Caco-2 (cell line): ENCODE data around the gene CFAP107. TPM values are rescaled to one million over a fixed set of nuclear protein-coding genes. Genes with fewer than 3 reads are reported as not detected.

Source experiments
- BruUV-seq: library from RNA; stranded (reverse); fragments of 400-500 nt; replicated peaks from 2 replicates; lab custom pipeline; 2021; lab: Mats Ljungman, UMichigan
- CTCF ChIA-PET: fragments of 300-600 bp; sonication (Branson Sonifier 250); formaldehyde crosslinking; loops from one replicate; lab custom pipeline; 2022; ENCODE audit warnings: antibody characterized with exemption; lab: Charles Lee
- POLR2A ChIA-PET: fragments of 300-600 bp; sonication (Branson Sonifier 250); formaldehyde crosslinking; loops from one replicate; lab custom pipeline; 2022; ENCODE audit warnings: antibody characterized with exemption; lab: Charles Lee
- DNase-seq, 2 experiments: peaks; one replicate each; pipeline versions ENCODE4 v3.0.0 to v3.0.0-alpha.2; 2020 to 2022
- H3K27me3 ChIP-seq: replicated peaks from 2 replicates; pipeline ENCODE4 v1.6.0; 2011; ENCODE audit warnings: low read length; ENCODE audit not compliant: control insufficient read depth, insufficient read depth
- H3K36me3 ChIP-seq: 2 replicates; pipeline ENCODE4 v1.5.1; 2011; ENCODE audit warnings: low read length; ENCODE audit not compliant: control insufficient read depth, insufficient read depth
- H3K4me1 ChIP-seq: fragments of 250-450 bp; sonication (Bioruptor Pico); 2 replicates; pipeline ENCODE4 v1.5.1; 2020; ENCODE audit warnings: mild to moderate bottlenecking
- H3K4me3 ChIP-seq: 2 replicates; pipeline ENCODE4 v1.5.1; 2011; ENCODE audit warnings: low read depth, mild to moderate bottlenecking, control low read depth, low read length
- H3K9me3 ChIP-seq: fragments of 250-450 bp; sonication (Bioruptor Pico); 2 replicates; pipeline ENCODE4 v1.5.1; 2020; ENCODE audit warnings: mild to moderate bottlenecking, moderate library complexity
- H3K27ac Mint-ChIP-seq: one replicate; pipeline ENCODE4 v1.8.0; 2022; ENCODE audit warnings: mixed read lengths; ENCODE audit not compliant: unreplicated experiment
- H3K27me3 Mint-ChIP-seq: one replicate; pipeline ENCODE4 v1.8.0; 2022; ENCODE audit warnings: mixed read lengths; ENCODE audit not compliant: insufficient read depth, unreplicated experiment
- H3K36me3 Mint-ChIP-seq: one replicate; pipeline ENCODE4 v1.8.0; 2022; ENCODE audit warnings: mild to moderate bottlenecking, mixed read lengths; ENCODE audit not compliant: insufficient read depth, unreplicated experiment
- H3K4me1 Mint-ChIP-seq: one replicate; pipeline ENCODE4 v1.8.0; 2022; ENCODE audit warnings: low read depth, mixed read lengths; ENCODE audit not compliant: unreplicated experiment
- H3K4me3 Mint-ChIP-seq: one replicate; pipeline ENCODE4 v1.8.0; 2022; ENCODE audit warnings: mild to moderate bottlenecking, moderate library complexity, mixed read lengths; ENCODE audit not compliant: unreplicated experiment
- H3K9me3 Mint-ChIP-seq: one replicate; pipeline ENCODE4 v1.8.0; 2022; ENCODE audit warnings: mixed read lengths; ENCODE audit not compliant: unreplicated experiment
- intact Hi-C: fragments of 100-400 bp; cut with micrococcal nuclease; formaldehyde crosslinking; loops from one replicate; pipeline ENCODE4 v1.10.0; 2022; ENCODE audit not compliant: unreplicated experiment
- total RNA-seq: library from RNA; stranded (reverse); gene quantifications from 2 replicates; pipeline ENCODE4 v1.2.3, GENCODE V29; 2022
- TF ChIP-seq, protein P1 (sequence below), 2 experiments: fragments of 200-600 bp in 1 of 2; IDR thresholded peaks; 1 replicate in 1 of 2; 2 replicates in 1 of 2; pipeline versions ENCODE4 v1.5.1 to v1.8.0; 2011 to 2022; ENCODE audit warnings: antibody characterized with exemption in 1 of 2, control low read depth in 1 of 2, inconsistent platforms in 1 of 2, low read depth in 1 of 2, low read length in 1 of 2, mild to moderate bottlenecking in 1 of 2, moderate library complexity in 1 of 2; ENCODE audit not compliant: insufficient read depth in 1 of 2, severe bottlenecking in 1 of 2, unreplicated experiment in 1 of 2

CFAP107 gene
- total RNA-seq, 1 experiment from 2014 or later = not detected

DNA sequence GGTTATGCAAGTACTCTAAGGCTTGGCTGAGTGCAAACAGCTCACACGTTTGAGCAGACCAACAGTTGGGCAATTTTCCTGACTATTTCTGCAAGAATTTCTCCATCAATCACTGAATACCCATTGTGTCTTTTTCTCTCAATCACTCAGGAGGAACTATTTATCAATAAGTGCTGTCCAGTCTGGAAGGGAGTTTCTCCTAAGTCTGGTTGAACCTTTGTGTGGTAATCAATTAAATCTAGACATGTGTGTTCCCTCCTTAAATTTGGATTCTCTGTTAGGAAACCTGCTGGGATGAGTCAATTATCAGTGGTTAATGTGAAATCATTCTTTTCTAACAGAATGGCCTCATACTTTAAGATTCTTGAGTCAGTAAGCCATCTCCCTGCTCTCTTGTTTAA is 36.9 kb upstream of the CFAP107 start:
- 0 out of 2 replicates have a peak, but pooled peaks cover 3% of the 10 kb centered on the region for H3K9me3 ChIP-seq
- peak overlapping the region; percentile 32 for H3K27ac Mint-ChIP-seq
- H3K36me3 Mint-ChIP-seq = no peaks in the 10 kb centered on the region
- no TSS peak for BruUV-seq
- no peaks in the 10 kb centered on the region for H3K36me3 ChIP-seq
- TF ChIP-seq, protein P1, sequence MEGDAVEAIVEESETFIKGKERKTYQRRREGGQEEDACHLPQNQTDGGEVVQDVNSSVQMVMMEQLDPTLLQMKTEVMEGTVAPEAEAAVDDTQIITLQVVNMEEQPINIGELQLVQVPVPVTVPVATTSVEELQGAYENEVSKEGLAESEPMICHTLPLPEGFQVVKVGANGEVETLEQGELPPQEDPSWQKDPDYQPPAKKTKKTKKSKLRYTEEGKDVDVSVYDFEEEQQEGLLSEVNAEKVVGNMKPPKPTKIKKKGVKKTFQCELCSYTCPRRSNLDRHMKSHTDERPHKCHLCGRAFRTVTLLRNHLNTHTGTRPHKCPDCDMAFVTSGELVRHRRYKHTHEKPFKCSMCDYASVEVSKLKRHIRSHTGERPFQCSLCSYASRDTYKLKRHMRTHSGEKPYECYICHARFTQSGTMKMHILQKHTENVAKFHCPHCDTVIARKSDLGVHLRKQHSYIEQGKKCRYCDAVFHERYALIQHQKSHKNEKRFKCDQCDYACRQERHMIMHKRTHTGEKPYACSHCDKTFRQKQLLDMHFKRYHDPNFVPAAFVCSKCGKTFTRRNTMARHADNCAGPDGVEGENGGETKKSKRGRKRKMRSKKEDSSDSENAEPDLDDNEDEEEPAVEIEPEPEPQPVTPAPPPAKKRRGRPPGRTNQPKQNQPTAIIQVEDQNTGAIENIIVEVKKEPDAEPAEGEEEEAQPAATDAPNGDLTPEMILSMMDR (IDR thresholded peaks at IDR 0.05; ENCODE audit: insufficient read depth in 1 of 2, low read depth in 1 of 2, low read length in 1 of 2, severe bottlenecking in 1 of 2, unreplicated experiment in 1 of 2) = no peak
- peaks cover 24% of the 10 kb centered on the region for H3K9me3 Mint-ChIP-seq
- H3K4me1 ChIP-seq = peaks cover 21% of the 10 kb centered on the region
- ChIA-PET CTCF (no interaction called here), POLR2A (no interaction called here)
- no peaks in the 10 kb centered on the region for H3K27me3 Mint-ChIP-seq
- peak in 1 of 2 experiments; percentile 29 for DNase-seq
- no peaks in the 10 kb centered on the region for H3K27me3 ChIP-seq
- H3K4me3 Mint-ChIP-seq = no peak overlapping the region
- intact Hi-C loops = no loop called here
- no peak overlapping the region for H3K4me3 ChIP-seq
- peaks cover 17% of the 10 kb centered on the region for H3K4me1 Mint-ChIP-seq

DNA sequence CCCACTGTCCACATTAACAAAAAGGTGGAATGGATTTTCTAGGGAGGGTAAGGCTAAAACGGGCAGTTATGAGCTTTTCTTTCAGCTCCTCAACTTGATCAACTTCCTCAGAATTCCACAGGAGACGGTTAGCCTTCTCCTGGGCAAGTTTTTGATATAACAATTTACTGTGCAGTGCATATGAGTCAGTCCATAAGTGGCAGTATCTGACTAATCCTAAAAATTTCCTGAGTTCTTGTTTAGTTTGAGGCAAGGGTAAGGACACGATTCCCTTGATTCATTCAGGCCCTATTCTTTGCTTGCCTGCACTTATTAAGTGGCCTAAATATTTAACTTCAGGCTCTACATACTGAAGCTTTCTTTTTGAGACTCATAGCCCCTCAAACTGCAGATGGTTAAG is 36.3 kb upstream of the CFAP107 start:
- H3K9me3 ChIP-seq = 0 out of 2 replicates have a peak, but pooled peaks cover 3% of the 10 kb centered on the region
- no peak overlapping the region for H3K4me3 ChIP-seq
- BruUV-seq = no TSS peak
- H3K36me3 Mint-ChIP-seq = no peaks in the 10 kb centered on the region
- no peaks in the 10 kb centered on the region for H3K27me3 ChIP-seq
- intact Hi-C loops = no loop called here
- peak overlapping the region; percentile 32 for H3K27ac Mint-ChIP-seq
- H3K36me3 ChIP-seq = no peaks in the 10 kb centered on the region
- peaks cover 17% of the 10 kb centered on the region for H3K4me1 Mint-ChIP-seq
- peaks cover 21% of the 10 kb centered on the region for H3K4me1 ChIP-seq
- no peak overlapping the region for H3K4me3 Mint-ChIP-seq
- TF ChIP-seq, protein P1 (IDR thresholded peaks at IDR 0.05; ENCODE audit: insufficient read depth in 1 of 2, low read depth in 1 of 2, low read length in 1 of 2, severe bottlenecking in 1 of 2, unreplicated experiment in 1 of 2) = no peak
- ChIA-PET POLR2A (no interaction called here), CTCF (no interaction called here)
- DNase-seq = no peak
- H3K9me3 Mint-ChIP-seq = peaks cover 18% of the 10 kb centered on the region
- no peaks in the 10 kb centered on the region for H3K27me3 Mint-ChIP-seq

DNA sequence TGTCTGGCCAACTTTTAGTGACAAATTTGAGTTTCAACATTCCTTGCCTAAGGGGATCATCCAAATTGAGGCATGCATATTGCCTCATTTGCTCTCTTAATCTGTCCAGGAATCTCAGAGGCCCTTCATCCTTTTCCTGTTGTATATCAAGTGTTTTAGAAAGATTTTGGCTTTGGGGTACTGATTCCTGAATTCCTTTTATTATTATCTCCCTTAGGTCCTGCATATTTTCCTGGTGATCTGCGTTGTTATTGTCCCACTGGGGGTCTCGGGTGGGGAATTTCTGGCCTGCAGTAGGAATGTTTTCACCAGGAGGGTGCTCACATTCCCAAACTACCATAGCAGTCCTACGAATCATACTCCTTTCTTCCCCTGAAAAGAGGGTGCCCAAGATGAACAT is 34.5 kb upstream of the CFAP107 start:
- Mint-ChIP-seq H3K36me3 (no peaks in the 10 kb centered on the region), H3K9me3 (peaks cover 13% of the 10 kb centered on the region), H3K27me3 (no peaks in the 10 kb centered on the region), H3K4me1 (peaks cover 17% of the 10 kb centered on the region), H3K27ac (no peak overlapping the region), H3K4me3 (no peak overlapping the region)
- ChIA-PET POLR2A (no interaction called here), CTCF (no interaction called here)
- BruUV-seq = no TSS peak
- no peak for DNase-seq
- Histone ChIP-seq H3K36me3 (no peaks in the 10 kb centered on the region), H3K9me3 (0 out of 2 replicates have a peak, but pooled peaks cover 3% of the 10 kb centered on the region), H3K27me3 (no peaks in the 10 kb centered on the region), H3K4me1 (peaks cover 21% of the 10 kb centered on the region), H3K4me3 (no peak overlapping the region)
- TF ChIP-seq, protein P1 (IDR thresholded peaks at IDR 0.05; ENCODE audit: insufficient read depth in 1 of 2, low read depth in 1 of 2, low read length in 1 of 2, severe bottlenecking in 1 of 2, unreplicated experiment in 1 of 2) = no peak
- intact Hi-C loops = no loop called here
